ENCODE results near the gene ANK3.

The ANK3 gene

DNA sequence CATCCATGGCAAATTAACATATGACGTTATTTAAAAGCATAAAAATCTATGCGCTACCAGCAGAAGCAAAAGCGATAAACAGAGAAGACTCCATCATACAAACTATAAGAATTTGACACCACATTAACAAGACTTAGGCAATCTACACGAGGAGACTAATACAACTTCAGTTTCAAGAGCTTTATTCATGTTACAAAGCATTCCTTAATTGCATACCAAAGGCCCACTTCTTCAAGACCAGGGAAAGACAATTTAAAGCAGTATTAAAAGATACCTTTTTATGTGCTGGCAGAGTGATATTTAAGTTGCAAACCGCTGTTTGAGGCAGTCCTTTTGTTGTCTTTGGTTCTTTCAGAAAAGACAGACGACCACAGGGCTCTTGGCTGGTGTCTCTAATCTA is 307.3 kb downstream of the ANK3 start:
- H3K9me3 ChIP-seq (ENCODE audit: control insufficient read depth, insufficient read depth, low read depth, low read length) = no peaks in the 10 kb centered on the region
- POLR2A ChIA-PET = no interaction called here
- CTCF ChIA-PET = no interaction called here
- peaks cover 0 to 18% of the 10 kb centered on the region in 2 experiments for H3K36me3 ChIP-seq (ENCODE audit: control insufficient read depth in 2 of 2, insufficient read depth in 1 of 2, low read length in 2 of 2)
- H3K4me1 ChIP-seq (ENCODE audit: control insufficient read depth, insufficient read depth, low read length) = no peaks in the 10 kb centered on the region
- H3K4me3 ChIP-seq (ENCODE audit: low read depth, low read length) = no peak overlapping the region
- TF ChIP-seq ZFP41 (tag by site-specific recombination; IDR thresholded peaks at IDR 0.05; ENCODE audit: borderline replicate concordance) = no peak
- no peak for TF ChIP-seq GLIS1 (tag by site-specific recombination; IDR thresholded peaks at IDR 0.05)
- TF ChIP-seq, protein P1, sequence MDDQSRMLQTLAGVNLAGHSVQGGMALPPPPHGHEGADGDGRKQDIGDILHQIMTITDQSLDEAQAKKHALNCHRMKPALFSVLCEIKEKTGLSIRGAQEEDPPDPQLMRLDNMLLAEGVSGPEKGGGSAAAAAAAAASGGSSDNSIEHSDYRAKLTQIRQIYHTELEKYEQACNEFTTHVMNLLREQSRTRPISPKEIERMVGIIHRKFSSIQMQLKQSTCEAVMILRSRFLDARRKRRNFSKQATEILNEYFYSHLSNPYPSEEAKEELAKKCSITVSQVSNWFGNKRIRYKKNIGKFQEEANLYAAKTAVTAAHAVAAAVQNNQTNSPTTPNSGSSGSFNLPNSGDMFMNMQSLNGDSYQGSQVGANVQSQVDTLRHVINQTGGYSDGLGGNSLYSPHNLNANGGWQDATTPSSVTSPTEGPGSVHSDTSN (CRISPR knock-in tag; IDR thresholded peaks at IDR 0.05) = no peak
- TF ChIP-seq ZNF624 (tag by site-specific recombination; IDR thresholded peaks at IDR 0.05) = no peak
- no peak for TF ChIP-seq ZNF223 (tag by site-specific recombination; IDR thresholded peaks at IDR 0.05)
- TF ChIP-seq ZNF26 (tag by site-specific recombination; IDR thresholded peaks at IDR 0.05) = no peak
- no peak for TF ChIP-seq ZBTB1 (tag by site-specific recombination; IDR thresholded peaks at IDR 0.05)
- TF ChIP-seq ZNF76 (tag by site-specific recombination; IDR thresholded peaks at IDR 0.05; ENCODE audit: borderline replicate concordance, low read depth) = no peak
- TF ChIP-seq ZNF155 (tag by site-specific recombination; IDR thresholded peaks at IDR 0.05) = no peak
- TF ChIP-seq ZNF660 (tag by site-specific recombination; IDR thresholded peaks at IDR 0.05) = no peak
- TF ChIP-seq, protein P2, sequence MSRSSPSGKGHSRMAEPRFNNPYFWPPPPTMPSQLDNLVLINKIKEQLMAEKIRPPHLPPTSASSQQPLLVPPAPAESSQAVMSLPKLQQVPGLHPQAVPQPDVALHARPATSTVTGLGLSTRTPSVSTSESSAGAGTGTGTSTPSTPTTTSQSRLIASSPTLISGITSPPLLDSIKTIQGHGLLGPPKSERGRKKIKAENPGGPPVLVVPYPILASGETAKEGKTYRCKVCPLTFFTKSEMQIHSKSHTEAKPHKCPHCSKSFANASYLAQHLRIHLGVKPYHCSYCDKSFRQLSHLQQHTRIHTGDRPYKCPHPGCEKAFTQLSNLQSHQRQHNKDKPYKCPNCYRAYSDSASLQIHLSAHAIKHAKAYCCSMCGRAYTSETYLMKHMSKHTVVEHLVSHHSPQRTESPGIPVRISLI (tag by site-specific recombination; IDR thresholded peaks at IDR 0.05) = no peak
- no peak for TF ChIP-seq ZNF785 (tag by site-specific recombination; IDR thresholded peaks at IDR 0.05)
- no peak for TF ChIP-seq ZNF513 (tag by site-specific recombination; IDR thresholded peaks at IDR 0.05)
- no peak for TF ChIP-seq ZNF791 (tag by site-specific recombination; IDR thresholded peaks at IDR 0.05)
- TF ChIP-seq, protein P3, sequence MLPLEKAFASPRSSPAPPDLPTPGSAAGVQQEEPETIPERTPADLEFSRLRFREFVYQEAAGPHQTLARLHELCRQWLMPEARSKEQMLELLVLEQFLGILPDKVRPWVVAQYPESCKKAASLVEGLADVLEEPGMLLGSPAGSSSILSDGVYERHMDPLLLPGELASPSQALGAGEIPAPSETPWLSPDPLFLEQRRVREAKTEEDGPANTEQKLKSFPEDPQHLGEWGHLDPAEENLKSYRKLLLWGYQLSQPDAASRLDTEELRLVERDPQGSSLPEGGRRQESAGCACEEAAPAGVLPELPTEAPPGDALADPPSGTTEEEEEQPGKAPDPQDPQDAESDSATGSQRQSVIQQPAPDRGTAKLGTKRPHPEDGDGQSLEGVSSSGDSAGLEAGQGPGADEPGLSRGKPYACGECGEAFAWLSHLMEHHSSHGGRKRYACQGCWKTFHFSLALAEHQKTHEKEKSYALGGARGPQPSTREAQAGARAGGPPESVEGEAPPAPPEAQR (tag by site-specific recombination; IDR thresholded peaks at IDR 0.05) = no peak
- no peak for TF ChIP-seq ZBTB8A (tag by site-specific recombination; IDR thresholded peaks at IDR 0.05)
- no peak for TF ChIP-seq ZSCAN30 (tag by site-specific recombination; IDR thresholded peaks at IDR 0.05)
- no peak overlapping the region for H3K27ac ChIP-seq (ENCODE audit: extremely low read depth, low read depth, low read length)

DNA sequence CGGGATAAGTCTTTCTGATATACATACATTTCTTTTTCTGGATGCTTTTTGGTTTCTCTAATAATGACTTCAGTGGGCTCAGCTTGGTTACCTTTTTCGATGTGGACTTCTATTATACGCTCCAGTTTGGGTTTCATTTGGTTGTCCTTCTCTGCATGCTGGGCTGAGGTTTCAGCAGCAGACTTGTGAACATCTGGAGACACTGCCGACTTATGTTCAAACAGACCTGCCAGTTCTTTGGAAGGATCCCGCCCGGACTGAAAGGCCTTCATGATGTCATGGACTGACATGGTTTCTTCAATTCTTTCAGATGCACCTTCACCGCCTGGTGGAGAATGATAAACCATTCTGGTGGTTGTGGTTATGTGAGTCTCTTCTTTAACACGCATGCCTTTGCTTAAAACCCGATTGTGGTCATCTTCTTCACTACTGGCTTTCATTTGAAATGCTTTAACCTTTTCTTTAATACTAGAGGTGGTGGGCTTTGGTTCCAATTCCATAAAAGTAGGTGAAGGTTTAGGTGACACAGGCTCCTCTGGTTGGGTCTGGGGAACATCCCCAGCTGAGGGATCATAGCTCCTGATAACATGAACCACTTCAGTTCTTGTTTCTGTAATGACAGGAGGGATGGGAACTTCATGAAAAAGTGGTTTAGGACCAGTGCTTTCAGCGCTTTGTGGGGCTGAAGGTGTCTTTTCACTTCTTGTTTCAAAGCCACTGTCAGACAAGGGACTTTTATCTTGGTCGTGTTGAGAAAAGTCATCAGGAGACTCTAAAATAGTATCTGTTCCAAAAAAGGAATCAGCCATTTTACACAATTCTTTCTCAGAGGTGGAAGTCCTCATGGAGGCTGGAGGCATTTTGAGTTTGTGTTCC is 315.7 kb downstream of the ANK3 start:
- peaks cover 0 to 16% of the 10 kb centered on the region in 2 experiments; a peak in 2 of 3 replicates for H3K36me3 ChIP-seq (ENCODE audit: control insufficient read depth in 2 of 2, insufficient read depth in 1 of 2, low read length in 2 of 2)
- ChIA-PET CTCF (interaction anchor here (1.0 kb wide), 1 partner anchor 130 kb away, joined by 4 read pairs; no protein-coding TSS in a partner anchor), POLR2A (no interaction called here)
- TF ChIP-seq ZNF426 (tag by site-specific recombination; IDR thresholded peaks at IDR 0.05) = no peak
- no peak overlapping the region for H3K27ac ChIP-seq (ENCODE audit: extremely low read depth, low read depth, low read length)
- H3K9me3 ChIP-seq (ENCODE audit: control insufficient read depth, insufficient read depth, low read depth, low read length) = no peaks in the 10 kb centered on the region
- H3K4me1 ChIP-seq (ENCODE audit: control insufficient read depth, insufficient read depth, low read length) = no peaks in the 10 kb centered on the region
- H3K4me3 ChIP-seq (ENCODE audit: low read depth, low read length) = no peak overlapping the region
